Caco-2 (cell line): Measurements from ENCODE around the gene INHBC. TPM values are rescaled to one million over a fixed set of nuclear protein-coding genes. Genes with fewer than 3 reads are reported as not detected.
"Not testable (repeated sequence)": the region's sequence is repeated elsewhere in the genome, so short reads cannot be mapped to it uniquely, and the experiment has no call there.

ENCODE experiments used
- BruUV-seq: library from RNA; stranded (reverse); fragments of 400-500 nt; replicated peaks from 2 replicates; lab custom pipeline; 2021; lab: Mats Ljungman, UMichigan
- CTCF ChIA-PET: fragments of 300-600 bp; sonication (Branson Sonifier 250); formaldehyde crosslinking; loops from one replicate; lab custom pipeline; 2022; ENCODE audit warnings: antibody characterized with exemption; lab: Charles Lee
- POLR2A ChIA-PET: fragments of 300-600 bp; sonication (Branson Sonifier 250); formaldehyde crosslinking; loops from one replicate; lab custom pipeline; 2022; ENCODE audit warnings: antibody characterized with exemption; lab: Charles Lee
- DNase-seq, 2 experiments: peaks; one replicate each; pipeline versions ENCODE4 v3.0.0 to v3.0.0-alpha.2; 2020 to 2022
- H3K27me3 ChIP-seq: replicated peaks from 2 replicates; pipeline ENCODE4 v1.6.0; 2011; ENCODE audit warnings: low read length; ENCODE audit not compliant: control insufficient read depth, insufficient read depth
- H3K36me3 ChIP-seq: 2 replicates; pipeline ENCODE4 v1.5.1; 2011; ENCODE audit warnings: low read length; ENCODE audit not compliant: control insufficient read depth, insufficient read depth
- H3K4me1 ChIP-seq: fragments of 250-450 bp; sonication (Bioruptor Pico); 2 replicates; pipeline ENCODE4 v1.5.1; 2020; ENCODE audit warnings: mild to moderate bottlenecking
- H3K4me3 ChIP-seq: 2 replicates; pipeline ENCODE4 v1.5.1; 2011; ENCODE audit warnings: low read depth, mild to moderate bottlenecking, control low read depth, low read length
- H3K9me3 ChIP-seq: fragments of 250-450 bp; sonication (Bioruptor Pico); 2 replicates; pipeline ENCODE4 v1.5.1; 2020; ENCODE audit warnings: mild to moderate bottlenecking, moderate library complexity
- H3K27ac Mint-ChIP-seq: one replicate; pipeline ENCODE4 v1.8.0; 2022; ENCODE audit warnings: mixed read lengths; ENCODE audit not compliant: unreplicated experiment
- H3K27me3 Mint-ChIP-seq: one replicate; pipeline ENCODE4 v1.8.0; 2022; ENCODE audit warnings: mixed read lengths; ENCODE audit not compliant: insufficient read depth, unreplicated experiment
- H3K36me3 Mint-ChIP-seq: one replicate; pipeline ENCODE4 v1.8.0; 2022; ENCODE audit warnings: mild to moderate bottlenecking, mixed read lengths; ENCODE audit not compliant: insufficient read depth, unreplicated experiment
- H3K4me1 Mint-ChIP-seq: one replicate; pipeline ENCODE4 v1.8.0; 2022; ENCODE audit warnings: low read depth, mixed read lengths; ENCODE audit not compliant: unreplicated experiment
- H3K4me3 Mint-ChIP-seq: one replicate; pipeline ENCODE4 v1.8.0; 2022; ENCODE audit warnings: mild to moderate bottlenecking, moderate library complexity, mixed read lengths; ENCODE audit not compliant: unreplicated experiment
- H3K9me3 Mint-ChIP-seq: one replicate; pipeline ENCODE4 v1.8.0; 2022; ENCODE audit warnings: mixed read lengths; ENCODE audit not compliant: unreplicated experiment
- intact Hi-C: fragments of 100-400 bp; cut with micrococcal nuclease; formaldehyde crosslinking; loops from one replicate; pipeline ENCODE4 v1.10.0; 2022; ENCODE audit not compliant: unreplicated experiment
- total RNA-seq: library from RNA; stranded (reverse); gene quantifications from 2 replicates; pipeline ENCODE4 v1.2.3, GENCODE V29; 2022
- TF ChIP-seq, protein P1 (sequence below), 2 experiments: fragments of 200-600 bp in 1 of 2; IDR thresholded peaks; 1 replicate in 1 of 2; 2 replicates in 1 of 2; pipeline versions ENCODE4 v1.5.1 to v1.8.0; 2011 to 2022; ENCODE audit warnings: antibody characterized with exemption in 1 of 2, control low read depth in 1 of 2, inconsistent platforms in 1 of 2, low read depth in 1 of 2, low read length in 1 of 2, mild to moderate bottlenecking in 1 of 2, moderate library complexity in 1 of 2; ENCODE audit not compliant: insufficient read depth in 1 of 2, severe bottlenecking in 1 of 2, unreplicated experiment in 1 of 2

INHBC gene
- total RNA-seq, 1 experiment from 2014 or later, result not detected

DNA sequence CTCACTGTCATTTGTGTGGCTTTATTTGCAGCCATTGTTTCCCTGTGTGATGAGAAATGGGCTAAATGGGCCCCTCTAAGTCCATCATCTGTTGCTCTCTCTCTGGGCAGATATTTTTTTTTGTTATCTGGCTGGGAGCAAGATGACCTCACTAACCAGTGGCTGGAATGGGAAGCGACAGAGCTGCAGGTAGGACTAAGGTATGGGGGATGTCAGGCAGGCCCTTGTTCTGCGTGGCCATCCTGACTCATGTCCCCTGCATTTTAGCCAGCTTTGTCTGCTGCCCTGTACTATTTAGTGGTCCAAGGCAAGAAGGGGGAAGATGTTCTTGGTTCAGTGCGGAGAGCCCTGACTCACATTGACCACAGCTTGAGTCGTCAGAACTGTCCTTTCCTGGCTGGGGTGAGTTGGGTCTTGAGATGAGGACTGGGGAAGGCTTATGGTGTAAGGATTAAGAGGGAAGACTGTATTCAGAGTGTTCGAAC, 54.6 kb downstream of the INHBC start:
- no peaks in the 10 kb centered on the region for H3K9me3 Mint-ChIP-seq
- H3K4me1 Mint-ChIP-seq, result peaks cover 15% of the 10 kb centered on the region
- peak overlapping the region; percentile 94 for H3K4me3 Mint-ChIP-seq
- intact Hi-C loops, result no loop called here
- peak overlapping the region; percentile 87 for H3K4me3 ChIP-seq
- TF ChIP-seq, protein P1, sequence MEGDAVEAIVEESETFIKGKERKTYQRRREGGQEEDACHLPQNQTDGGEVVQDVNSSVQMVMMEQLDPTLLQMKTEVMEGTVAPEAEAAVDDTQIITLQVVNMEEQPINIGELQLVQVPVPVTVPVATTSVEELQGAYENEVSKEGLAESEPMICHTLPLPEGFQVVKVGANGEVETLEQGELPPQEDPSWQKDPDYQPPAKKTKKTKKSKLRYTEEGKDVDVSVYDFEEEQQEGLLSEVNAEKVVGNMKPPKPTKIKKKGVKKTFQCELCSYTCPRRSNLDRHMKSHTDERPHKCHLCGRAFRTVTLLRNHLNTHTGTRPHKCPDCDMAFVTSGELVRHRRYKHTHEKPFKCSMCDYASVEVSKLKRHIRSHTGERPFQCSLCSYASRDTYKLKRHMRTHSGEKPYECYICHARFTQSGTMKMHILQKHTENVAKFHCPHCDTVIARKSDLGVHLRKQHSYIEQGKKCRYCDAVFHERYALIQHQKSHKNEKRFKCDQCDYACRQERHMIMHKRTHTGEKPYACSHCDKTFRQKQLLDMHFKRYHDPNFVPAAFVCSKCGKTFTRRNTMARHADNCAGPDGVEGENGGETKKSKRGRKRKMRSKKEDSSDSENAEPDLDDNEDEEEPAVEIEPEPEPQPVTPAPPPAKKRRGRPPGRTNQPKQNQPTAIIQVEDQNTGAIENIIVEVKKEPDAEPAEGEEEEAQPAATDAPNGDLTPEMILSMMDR (IDR thresholded peaks at IDR 0.05; ENCODE audit: insufficient read depth in 1 of 2, low read depth in 1 of 2, low read length in 1 of 2, severe bottlenecking in 1 of 2, unreplicated experiment in 1 of 2), result no peak
- no peaks in the 10 kb centered on the region for H3K27me3 ChIP-seq
- H3K4me1 ChIP-seq, result 0 out of 2 replicates have a peak, but pooled peaks cover 7% of the 10 kb centered on the region
- peaks cover 52% of the 10 kb centered on the region for H3K36me3 Mint-ChIP-seq
- ChIA-PET POLR2A (interaction anchor here (0.6 to 1.1 kb wide), 3 partner anchors 28 to 462 kb away, joined by 3 to 7 read pairs (median 5); partner anchors contain the start of gene DDIT3), CTCF (no interaction called here)
- peak overlapping the region; percentile 97 for H3K27ac Mint-ChIP-seq
- no peaks in the 10 kb centered on the region for H3K9me3 ChIP-seq
- no peaks in the 10 kb centered on the region for H3K27me3 Mint-ChIP-seq
- no peak for DNase-seq
- H3K36me3 ChIP-seq, result peaks cover 6% of the 10 kb centered on the region
- BruUV-seq, result no TSS peak

DNA sequence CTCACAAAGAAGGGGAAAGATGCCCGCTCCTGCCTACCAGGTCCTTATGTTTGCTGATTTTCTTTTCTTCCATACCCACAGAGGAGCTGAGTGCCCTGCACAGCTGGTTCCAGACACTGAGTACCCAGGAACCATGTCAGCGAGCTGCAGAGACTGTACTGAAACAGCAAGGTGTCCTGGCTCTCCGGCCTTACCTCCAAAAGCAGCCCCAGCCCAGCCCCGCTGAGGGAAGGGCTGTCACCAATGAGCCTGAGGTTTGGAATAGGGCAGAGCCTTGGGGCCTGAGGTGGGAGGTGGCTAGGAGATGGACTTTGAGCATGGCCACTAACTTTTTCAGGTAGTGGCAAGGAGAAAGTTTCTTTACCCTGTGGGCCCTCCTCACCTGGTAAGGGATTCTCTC, 55.5 kb downstream of the INHBC start:
- intact Hi-C loops, result no loop called here
- H3K9me3 Mint-ChIP-seq, result no peaks in the 10 kb centered on the region
- no TSS peak for BruUV-seq
- H3K36me3 ChIP-seq, result peaks cover 6% of the 10 kb centered on the region
- no peaks in the 10 kb centered on the region for H3K27me3 Mint-ChIP-seq
- no peaks in the 10 kb centered on the region for H3K27me3 ChIP-seq
- H3K27ac Mint-ChIP-seq, result no peak overlapping the region
- no peak overlapping the region for H3K4me3 Mint-ChIP-seq
- ChIA-PET CTCF (interaction anchor here (1.0 kb wide), 1 partner anchor 183 kb away, joined by 3 read pairs; no protein-coding TSS in a partner anchor), POLR2A (no interaction called here)
- H3K9me3 ChIP-seq, result no peaks in the 10 kb centered on the region
- TF ChIP-seq, protein P1 (IDR thresholded peaks at IDR 0.05; ENCODE audit: insufficient read depth in 1 of 2, low read depth in 1 of 2, low read length in 1 of 2, severe bottlenecking in 1 of 2, unreplicated experiment in 1 of 2), result no peak
- no peak for DNase-seq
- H3K4me3 ChIP-seq, result no peak overlapping the region
- H3K36me3 Mint-ChIP-seq, result peaks cover 60% of the 10 kb centered on the region
- H3K4me1 Mint-ChIP-seq, result peaks cover 15% of the 10 kb centered on the region
- 0 out of 2 replicates have a peak, but pooled peaks cover 7% of the 10 kb centered on the region for H3K4me1 ChIP-seq

DNA sequence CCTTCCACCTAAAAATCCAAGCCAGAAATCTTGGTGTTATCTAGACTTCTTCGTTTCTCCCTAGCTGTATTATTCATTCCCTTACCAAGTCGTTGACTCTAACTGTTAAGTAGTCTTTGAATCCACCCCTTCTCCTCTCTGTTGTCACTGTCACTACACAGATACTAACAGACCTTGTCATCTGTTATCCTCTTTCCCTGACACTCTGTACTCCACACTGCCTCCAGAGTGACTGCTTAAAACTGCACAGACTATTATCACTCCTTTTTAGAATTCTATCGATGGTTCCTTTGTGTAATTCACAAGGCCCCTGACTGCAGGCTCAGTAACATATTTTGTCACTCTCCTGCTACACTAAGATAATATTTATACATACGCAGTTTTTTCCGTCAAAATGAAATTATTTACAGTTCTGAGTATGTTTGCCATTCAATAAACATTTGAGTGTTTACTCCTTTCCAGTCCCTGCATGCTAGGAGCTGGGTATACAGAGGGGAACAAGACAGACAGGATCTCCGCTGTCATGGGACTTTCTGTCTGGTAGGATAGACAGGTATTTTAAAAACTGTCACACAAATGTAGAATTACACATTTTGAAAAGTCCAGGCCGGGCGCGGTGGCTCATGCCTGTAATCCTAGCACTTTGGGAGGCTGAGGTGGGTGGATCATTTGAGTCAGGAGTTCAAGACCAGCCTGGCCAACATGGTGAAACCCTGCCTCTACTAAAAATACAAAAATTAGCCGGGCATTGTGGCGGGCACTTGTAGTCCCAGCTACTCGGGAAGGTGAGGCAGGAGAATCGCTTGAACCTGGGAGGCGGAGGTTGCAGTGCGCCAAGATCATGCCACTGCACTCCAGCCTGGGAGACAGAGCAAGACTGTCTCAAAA, 57.1 kb downstream of the INHBC start:
- Mint-ChIP-seq H3K27ac (peak overlapping the region; percentile 55), H3K4me3 (peak overlapping the region; percentile 17), H3K4me1 (peaks cover 15% of the 10 kb centered on the region), H3K9me3 (no peaks in the 10 kb centered on the region), H3K36me3 (peaks cover 75% of the 10 kb centered on the region), H3K27me3 (no peaks in the 10 kb centered on the region)
- peaks cover 6% of the 10 kb centered on the region for H3K36me3 ChIP-seq
- BruUV-seq, result no TSS peak
- POLR2A ChIA-PET, result no interaction called here
- H3K4me1 ChIP-seq, result 0 out of 2 replicates have a peak, but pooled peaks cover 7% of the 10 kb centered on the region
- H3K9me3 ChIP-seq, result no peaks in the 10 kb centered on the region
- H3K27me3 ChIP-seq, result no peaks in the 10 kb centered on the region
- TF ChIP-seq, protein P1 (IDR thresholded peaks at IDR 0.05; ENCODE audit: insufficient read depth in 1 of 2, low read depth in 1 of 2, low read length in 1 of 2, severe bottlenecking in 1 of 2, unreplicated experiment in 1 of 2), result peak; percentile 16 to 34
- intact Hi-C loops, result no loop called here
- no peak overlapping the region for H3K4me3 ChIP-seq
- no peak for DNase-seq
- CTCF ChIA-PET, result no interaction called here

DNA sequence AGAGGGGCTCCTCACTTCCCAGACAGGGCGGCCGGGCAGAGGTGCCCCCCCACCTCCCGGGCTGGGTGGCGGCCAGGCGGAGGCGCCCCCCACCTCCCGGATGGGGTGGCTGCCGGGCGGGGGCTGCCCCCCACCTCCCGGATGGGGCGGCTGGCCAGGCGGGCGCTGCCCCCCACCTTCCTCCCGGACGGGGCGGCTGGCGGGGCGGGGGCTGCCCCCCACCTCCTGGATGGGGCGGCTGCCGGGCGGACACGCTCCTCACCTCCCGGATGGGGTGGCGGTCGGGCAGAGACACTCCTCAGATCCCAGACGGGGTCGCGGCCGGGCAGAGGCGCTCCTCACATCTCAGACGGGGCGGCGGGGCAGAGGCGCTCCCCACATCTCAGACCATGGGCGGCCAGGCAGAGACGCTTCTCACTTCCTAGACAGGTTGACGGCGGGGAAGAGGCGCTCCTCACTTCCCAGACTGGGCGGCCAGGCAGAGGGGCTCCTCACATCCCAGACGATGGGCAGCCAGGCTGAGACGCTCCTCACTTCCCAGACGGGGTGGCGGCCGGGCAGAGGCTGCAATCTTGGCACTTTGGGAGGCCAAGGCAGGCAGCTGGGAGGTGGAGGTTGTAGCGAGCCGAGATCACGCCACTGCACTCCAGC, 60.6 kb downstream of the INHBC start:
- H3K9me3 ChIP-seq, H3K9me3 Mint-ChIP-seq, DNase-seq, CTCF ChIA-PET, BruUV-seq, H3K4me1 ChIP-seq, H3K36me3 ChIP-seq, intact Hi-C loops, H3K27me3 Mint-ChIP-seq, H3K27ac Mint-ChIP-seq, POLR2A ChIA-PET, H3K4me3 Mint-ChIP-seq, H3K27me3 ChIP-seq, H3K4me3 ChIP-seq: not testable (repeated sequence)
- H3K4me1 Mint-ChIP-seq, result peaks cover 17% of the 10 kb centered on the region
- peaks cover 89% of the 10 kb centered on the region for H3K36me3 Mint-ChIP-seq
